Left lung (tissue), 10 donors: ENCODE results near the gene PLEKHJ1. TPM values are rescaled to one million over a fixed set of nuclear protein-coding genes. Genes with fewer than 3 reads are reported as not detected.

Source experiments
- ATAC-seq: fragments of 200-7000 bp; cut with Tn5 transposase; one replicate; pipeline ENCODE4 v1.9.1; 2020; ENCODE audit warnings: moderate library complexity
- DNase-seq, 4 donors: peaks; one replicate each; pipeline ENCODE4 v3.0.0-alpha.2; 2013 to 2020
- H3K27ac ChIP-seq, 2 donors: fragments of 200-600 bp; sonication (generic) in 1 of 2; one replicate each; pipeline versions ENCODE4 v1.5.0 to v1.8.0; 2020 to 2021
- H3K27me3 ChIP-seq, 2 donors: fragments of 200-600 bp; sonication (generic) in 1 of 2; one replicate each; pipeline versions ENCODE4 v1.5.0 to v1.8.0; 2020 to 2021
- H3K36me3 ChIP-seq, 2 donors: fragments of 200-600 bp; sonication (generic) in 1 of 2; one replicate each; pipeline versions ENCODE4 v1.5.0 to v1.8.0; 2020 to 2021
- H3K4me1 ChIP-seq, 2 donors: fragments of 200-600 bp; one replicate each; pipeline ENCODE4 v1.8.0; 2021
- H3K4me3 ChIP-seq, 2 donors: fragments of 200-600 bp; sonication (generic) in 1 of 2; one replicate each; pipeline versions ENCODE4 v1.5.0 to v1.8.0; 2020 to 2021; ENCODE audit warnings: mild to moderate bottlenecking in 1 of 2
- H3K9me3 ChIP-seq, 2 donors: fragments of 200-600 bp; sonication (generic) in 1 of 2; one replicate each; pipeline versions ENCODE4 v1.5.0 to v1.8.0; 2020 to 2021
- intact Hi-C, 2 donors: fragments of 100-400 bp; cut with DNase I; formaldehyde crosslinking; loops; one replicate each; pipeline versions ENCODE4 v1.11.2 to v1.14.2; 2022
- polyA plus RNA-seq, 6 donors: library from polyadenylated mRNA; unstranded; fragments of 120-200 nt; gene quantifications; one replicate each; pipeline ENCODE4 v1.2.1, GENCODE V29; 2013; ENCODE audit not compliant: insufficient read length in 6 of 6
- total RNA-seq, 2 donors: library from RNA; stranded (reverse); fragmentation: NEBNext Ultra II Directional; extraction: Animal tissue kit (Norgen Biotek cat#: 25700); gene quantifications; one replicate each; pipeline ENCODE4 v1.2.1, GENCODE V29; 2021
- TF ChIP-seq, protein P1 (sequence below), 2 donors: fragments of 200-600 bp; sonication (generic) in 1 of 2; IDR thresholded peaks; one replicate each; pipeline versions ENCODE4 v1.5.0 to v1.8.0; 2021; ENCODE audit warnings: antibody characterized with exemption in 2 of 2
- donor health status: DM: no; HTN: yes; CAD: no.
- donor health status: DM: no; HTN: no; CAD: no.

PLEKHJ1 gene
- total and polyA plus RNA-seq, 8 donors: 44.0 to 74.4 (median 56.5) TPM

GRCh38 chr19:2255112-2255845 is 19.1 kb upstream of the PLEKHJ1 start:
- H3K27ac ChIP-seq: no peak overlapping the region

GRCh38 chr19:2254064-2254872 is 18.1 kb upstream of the PLEKHJ1 start:
- H3K36me3 ChIP-seq: peaks cover 0 to 3% of the 10 kb centered on the region in 2 donors
- no peak for DNase-seq
- H3K4me3 ChIP-seq: no peak overlapping the region
- TF ChIP-seq, protein P1, sequence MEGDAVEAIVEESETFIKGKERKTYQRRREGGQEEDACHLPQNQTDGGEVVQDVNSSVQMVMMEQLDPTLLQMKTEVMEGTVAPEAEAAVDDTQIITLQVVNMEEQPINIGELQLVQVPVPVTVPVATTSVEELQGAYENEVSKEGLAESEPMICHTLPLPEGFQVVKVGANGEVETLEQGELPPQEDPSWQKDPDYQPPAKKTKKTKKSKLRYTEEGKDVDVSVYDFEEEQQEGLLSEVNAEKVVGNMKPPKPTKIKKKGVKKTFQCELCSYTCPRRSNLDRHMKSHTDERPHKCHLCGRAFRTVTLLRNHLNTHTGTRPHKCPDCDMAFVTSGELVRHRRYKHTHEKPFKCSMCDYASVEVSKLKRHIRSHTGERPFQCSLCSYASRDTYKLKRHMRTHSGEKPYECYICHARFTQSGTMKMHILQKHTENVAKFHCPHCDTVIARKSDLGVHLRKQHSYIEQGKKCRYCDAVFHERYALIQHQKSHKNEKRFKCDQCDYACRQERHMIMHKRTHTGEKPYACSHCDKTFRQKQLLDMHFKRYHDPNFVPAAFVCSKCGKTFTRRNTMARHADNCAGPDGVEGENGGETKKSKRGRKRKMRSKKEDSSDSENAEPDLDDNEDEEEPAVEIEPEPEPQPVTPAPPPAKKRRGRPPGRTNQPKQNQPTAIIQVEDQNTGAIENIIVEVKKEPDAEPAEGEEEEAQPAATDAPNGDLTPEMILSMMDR (IDR thresholded peaks at IDR 0.05): no peak
- H3K27ac ChIP-seq: no peak overlapping the region
- H3K9me3 ChIP-seq: no peaks in the 10 kb centered on the region
- intact Hi-C loops: no loop called here
- peaks cover 51 to 57% of the 10 kb centered on the region in 2 donors for H3K27me3 ChIP-seq
- ATAC-seq: no peak
- H3K4me1 ChIP-seq: peaks cover 23 to 41% of the 10 kb centered on the region in 2 donors

More at GRCh38 chr19:2255112-2255845, 19.1 kb upstream of the PLEKHJ1 start:
- no peaks in the 10 kb centered on the region for H3K9me3 ChIP-seq
- no peak overlapping the region for H3K4me3 ChIP-seq
- intact Hi-C loops: no loop called here
- H3K4me1 ChIP-seq: peaks cover 23 to 36% of the 10 kb centered on the region in 2 donors
- no peaks in the 10 kb centered on the region for H3K36me3 ChIP-seq
- TF ChIP-seq, protein P1 (IDR thresholded peaks at IDR 0.05): no peak
- peaks cover 41 to 47% of the 10 kb centered on the region in 2 donors for H3K27me3 ChIP-seq
- ATAC-seq: no peak
- DNase-seq: no peak

DNA sequence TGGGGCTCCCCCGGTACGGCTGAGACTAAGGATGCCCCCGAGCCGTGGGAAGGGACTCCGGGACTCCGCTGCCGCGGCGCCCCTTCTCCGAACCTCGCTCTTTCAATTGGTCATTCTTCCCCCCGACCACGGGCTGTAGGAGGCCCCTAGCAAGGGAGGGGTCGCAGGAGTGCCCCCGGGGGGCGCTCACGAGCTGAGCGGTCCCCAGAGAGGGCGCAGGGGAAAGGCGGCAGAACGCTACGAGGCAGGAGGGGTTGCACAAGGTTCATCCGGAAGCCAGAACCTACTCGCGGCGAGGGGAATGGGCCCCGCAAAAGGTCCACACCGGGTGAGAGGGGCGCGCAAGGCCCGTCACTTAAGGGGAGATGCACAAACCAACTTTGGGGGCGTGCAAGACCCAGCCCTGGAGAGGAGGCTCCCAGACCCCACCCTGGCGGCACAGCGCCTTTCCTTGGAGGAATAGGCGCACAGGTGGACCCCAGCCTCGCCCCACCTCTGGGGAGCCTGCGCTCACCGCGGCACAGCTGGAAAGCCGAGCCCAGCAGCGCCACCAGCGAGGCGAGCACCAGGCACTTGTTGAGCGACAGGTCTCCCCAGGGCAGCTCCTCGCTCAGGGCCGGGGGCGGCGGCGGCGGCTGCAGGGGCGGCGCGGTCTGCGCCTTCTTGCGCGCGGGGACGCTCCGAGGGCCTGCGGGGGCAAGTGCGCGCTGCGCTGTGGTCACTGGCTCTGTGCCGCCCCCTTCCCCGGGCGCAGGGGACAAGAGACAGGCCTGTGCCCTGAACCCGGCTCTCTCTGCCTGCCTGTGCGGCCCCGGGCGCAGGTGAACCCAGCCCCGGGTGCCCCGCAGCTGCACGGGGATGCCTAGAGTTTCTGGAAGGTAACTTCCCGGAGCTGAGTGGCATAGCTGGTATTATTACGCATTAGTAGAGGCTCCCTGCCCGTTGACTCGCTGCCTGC is 17.3 kb upstream of the PLEKHJ1 start:
- intact Hi-C loops: no loop called here
- Histone ChIP-seq H3K27me3 (peaks cover 53 to 60% of the 10 kb centered on the region in 2 donors), H3K27ac (no peak overlapping the region), H3K4me1 (peaks cover 23 to 41% of the 10 kb centered on the region in 2 donors), H3K4me3 (peak overlapping the region in 1 of 2 donors; percentile 3), H3K9me3 (no peaks in the 10 kb centered on the region), H3K36me3 (peaks cover 0 to 11% of the 10 kb centered on the region in 2 donors)
- DNase-seq (no peak), ATAC-seq (no peak)
- TF ChIP-seq, protein P1 (IDR thresholded peaks at IDR 0.05): no peak

DNA sequence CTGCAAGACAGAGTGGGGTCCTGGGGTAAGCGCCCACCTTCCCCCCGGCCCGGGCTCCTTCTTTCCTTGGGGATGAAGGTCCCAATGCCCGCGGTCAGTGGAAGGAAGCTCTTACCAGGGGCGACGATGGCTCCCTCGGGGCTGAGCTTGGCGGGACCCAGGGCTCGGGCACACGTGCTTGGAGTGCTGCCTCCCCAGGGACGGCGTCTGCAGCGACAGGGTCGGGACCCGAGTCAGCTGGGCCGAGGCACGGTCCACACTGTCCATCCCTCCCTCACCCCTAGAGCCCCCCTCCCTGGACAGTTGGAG is 16.6 kb upstream of the PLEKHJ1 start:
- ATAC-seq (no peak), DNase-seq (no peak)
- H3K9me3 ChIP-seq: no peaks in the 10 kb centered on the region
- peaks cover 53 to 60% of the 10 kb centered on the region in 2 donors for H3K27me3 ChIP-seq
- H3K4me3 ChIP-seq: peak overlapping the region in 1 of 2 donors; percentile 3
- H3K4me1 ChIP-seq: peaks cover 23 to 41% of the 10 kb centered on the region in 2 donors
- H3K36me3 ChIP-seq: peaks cover 0 to 18% of the 10 kb centered on the region in 2 donors
- intact Hi-C loops: no loop called here
- TF ChIP-seq, protein P1 (IDR thresholded peaks at IDR 0.05): no peak
- no peak overlapping the region for H3K27ac ChIP-seq
